Measurements from ENCODE around the gene STAC2. TPM values are rescaled to one million over a fixed set of nuclear protein-coding genes. Genes with fewer than 3 reads are reported as not detected.

The STAC2 gene
- total RNA-seq, 2 experiments from 2014 or later = 0.03 TPM; not detected in 1

- BruUV-seq (replicated peaks) = no TSS peak
- no peaks in the 10 kb centered on the region for H3K36me3 ChIP-seq (ENCODE audit: insufficient read depth, low read length)
- H4K20me1 ChIP-seq (ENCODE audit: insufficient read depth, low read length) = no peaks in the 10 kb centered on the region
- peak overlapping the region; percentile 8; the same call in 1 of the 2 replicates for H2AFZ ChIP-seq (ENCODE audit: low read length)
- CTCF ChIA-PET (ENCODE audit: unreplicated experiment) = interaction anchor here (1.1 to 5.2 kb wide), 4 partner anchors 31 to 85 kb away, joined by 3 to 45 read pairs (median 5); partner anchors contain the start of gene RPL19
- H3K9me3 ChIP-seq (ENCODE audit: low read length) = no peaks in the 10 kb centered on the region
- no peak for TF ChIP-seq EZH2phosphoT487 (IDR thresholded peaks at IDR 0.05; ENCODE audit: borderline replicate concordance, low read depth, low read length)
- TF ChIP-seq, protein P1, sequence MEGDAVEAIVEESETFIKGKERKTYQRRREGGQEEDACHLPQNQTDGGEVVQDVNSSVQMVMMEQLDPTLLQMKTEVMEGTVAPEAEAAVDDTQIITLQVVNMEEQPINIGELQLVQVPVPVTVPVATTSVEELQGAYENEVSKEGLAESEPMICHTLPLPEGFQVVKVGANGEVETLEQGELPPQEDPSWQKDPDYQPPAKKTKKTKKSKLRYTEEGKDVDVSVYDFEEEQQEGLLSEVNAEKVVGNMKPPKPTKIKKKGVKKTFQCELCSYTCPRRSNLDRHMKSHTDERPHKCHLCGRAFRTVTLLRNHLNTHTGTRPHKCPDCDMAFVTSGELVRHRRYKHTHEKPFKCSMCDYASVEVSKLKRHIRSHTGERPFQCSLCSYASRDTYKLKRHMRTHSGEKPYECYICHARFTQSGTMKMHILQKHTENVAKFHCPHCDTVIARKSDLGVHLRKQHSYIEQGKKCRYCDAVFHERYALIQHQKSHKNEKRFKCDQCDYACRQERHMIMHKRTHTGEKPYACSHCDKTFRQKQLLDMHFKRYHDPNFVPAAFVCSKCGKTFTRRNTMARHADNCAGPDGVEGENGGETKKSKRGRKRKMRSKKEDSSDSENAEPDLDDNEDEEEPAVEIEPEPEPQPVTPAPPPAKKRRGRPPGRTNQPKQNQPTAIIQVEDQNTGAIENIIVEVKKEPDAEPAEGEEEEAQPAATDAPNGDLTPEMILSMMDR (conservative IDR thresholded peaks at IDR 0.05; ENCODE audit: low read length) = no peak
- no peaks in the 10 kb centered on the region for H3K79me2 ChIP-seq (ENCODE audit: insufficient read depth, low read depth, low read length)
- H3K27ac ChIP-seq (ENCODE audit: low read depth, low read length, poor library complexity, severe bottlenecking) = no peak overlapping the region
- peak overlapping the region; percentile 15; the same call in 1 of the 2 replicates for H3K4me2 ChIP-seq (ENCODE audit: low read length)
- peaks cover 76% of the 10 kb centered on the region for H3K4me1 ChIP-seq (ENCODE audit: insufficient read depth, low read length, poor library complexity, severe bottlenecking)
- DNase-seq (ENCODE audit: low spot score) = no peak
- intact Hi-C loops (cut with micrococcal nuclease; ENCODE audit: unreplicated experiment) = no loop called here
- H3K4me3 ChIP-seq (ENCODE audit: low read depth, low read length, poor library complexity, severe bottlenecking) = no peak overlapping the region
- no peaks in the 10 kb centered on the region for H3K9me2 ChIP-seq (ENCODE audit: insufficient read depth, low read length)
- POLR2A ChIA-PET = interaction anchor here (4.0 kb wide), 1 partner anchor 30 kb away, joined by 23 read pairs; no protein-coding TSS in a partner anchor
These were observed 12.7 kb upstream of the STAC2 start for GRCh38 chr17:39238311-39238972.

DNA sequence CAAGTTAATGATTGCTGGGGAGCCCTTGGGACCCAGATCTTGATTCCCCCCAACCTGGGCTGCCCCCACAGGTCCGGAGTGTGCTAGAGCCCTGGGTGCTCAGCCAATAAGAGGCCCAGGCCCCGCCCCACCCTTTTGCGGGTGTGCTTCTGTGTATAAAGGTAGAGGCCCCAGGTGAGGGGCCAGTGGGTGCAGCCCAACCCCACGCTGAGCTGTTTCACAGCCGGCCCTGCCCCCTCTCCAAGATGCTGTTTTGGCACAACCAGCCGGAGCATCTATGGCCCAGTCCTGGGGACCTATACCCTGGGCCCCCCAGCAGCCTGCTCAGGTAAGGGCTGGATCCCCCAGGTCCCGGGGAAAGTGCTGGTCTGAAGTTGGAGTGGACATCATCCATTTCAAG lies 11.8 kb upstream of the STAC2 start:
- Histone ChIP-seq H3K4me1 (ENCODE audit: insufficient read depth, low read length, poor library complexity, severe bottlenecking) (peaks cover 70% of the 10 kb centered on the region), H3K4me2 (ENCODE audit: low read length) (no peak overlapping the region), H3K36me3 (ENCODE audit: insufficient read depth, low read length) (no peaks in the 10 kb centered on the region), H2AFZ (ENCODE audit: low read length) (no peak overlapping the region), H3K9me2 (ENCODE audit: insufficient read depth, low read length) (no peaks in the 10 kb centered on the region), H3K79me2 (ENCODE audit: insufficient read depth, low read depth, low read length) (no peaks in the 10 kb centered on the region), H4K20me1 (ENCODE audit: insufficient read depth, low read length) (no peaks in the 10 kb centered on the region), H3K9me3 (ENCODE audit: low read length) (no peaks in the 10 kb centered on the region), H3K4me3 (ENCODE audit: low read depth, low read length, poor library complexity, severe bottlenecking) (no peak overlapping the region), H3K27ac (ENCODE audit: low read depth, low read length, poor library complexity, severe bottlenecking) (no peak overlapping the region)
- no peak for DNase-seq (ENCODE audit: low spot score)
- intact Hi-C loops (cut with micrococcal nuclease; ENCODE audit: unreplicated experiment) = no loop called here
- BruUV-seq (replicated peaks) = no TSS peak
- POLR2A ChIA-PET = interaction anchor here (1.0 to 4.0 kb wide), 2 partner anchors 29 to 38 kb away, joined by 3 to 23 read pairs; partner anchors contain the start of gene RPL19
- TF ChIP-seq EZH2phosphoT487 (IDR thresholded peaks at IDR 0.05; ENCODE audit: borderline replicate concordance, low read depth, low read length) = no peak
- TF ChIP-seq, protein P1 (conservative IDR thresholded peaks at IDR 0.05; ENCODE audit: low read length) = no peak
- CTCF ChIA-PET (ENCODE audit: unreplicated experiment) = interaction anchor here (1.1 to 5.2 kb wide), 3 partner anchors 11 to 42 kb away, joined by 3 to 45 read pairs (median 5); no protein-coding TSS in a partner anchor

DNA sequence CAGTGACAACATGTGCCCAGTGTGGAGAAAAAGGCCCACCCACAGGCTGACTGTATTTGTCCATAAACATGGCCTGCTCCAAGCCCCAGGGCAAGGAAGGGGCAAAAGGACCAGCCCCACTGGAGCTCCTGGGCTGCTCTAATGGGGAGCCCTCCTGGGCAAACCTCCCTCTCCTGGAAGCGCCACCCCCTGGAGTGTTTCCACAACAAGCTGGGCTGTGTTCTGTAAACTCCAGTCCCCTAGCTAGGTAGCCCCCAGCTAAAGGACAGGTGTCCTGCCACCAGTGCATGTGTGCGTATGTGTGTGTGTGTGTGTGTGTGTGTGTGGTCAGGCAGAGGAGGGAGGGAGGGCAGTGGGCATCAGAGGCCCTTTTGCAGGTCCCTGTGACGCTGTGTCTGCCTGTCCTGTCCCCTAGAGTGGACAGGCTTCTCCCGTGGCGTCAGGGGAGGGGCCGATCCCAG lies 11.3 kb upstream of the STAC2 start:
- Histone ChIP-seq H3K79me2 (ENCODE audit: insufficient read depth, low read depth, low read length) (no peaks in the 10 kb centered on the region), H3K4me3 (ENCODE audit: low read depth, low read length, poor library complexity, severe bottlenecking) (no peak overlapping the region), H3K4me2 (ENCODE audit: low read length) (no peak overlapping the region), H4K20me1 (ENCODE audit: insufficient read depth, low read length) (no peaks in the 10 kb centered on the region), H3K27ac (ENCODE audit: low read depth, low read length, poor library complexity, severe bottlenecking) (no peak overlapping the region), H2AFZ (ENCODE audit: low read length) (no peak overlapping the region), H3K9me3 (ENCODE audit: low read length) (no peaks in the 10 kb centered on the region), H3K9me2 (ENCODE audit: insufficient read depth, low read length) (no peaks in the 10 kb centered on the region), H3K4me1 (ENCODE audit: insufficient read depth, low read length, poor library complexity, severe bottlenecking) (peaks cover 70% of the 10 kb centered on the region), H3K36me3 (ENCODE audit: insufficient read depth, low read length) (no peaks in the 10 kb centered on the region)
- BruUV-seq (replicated peaks) = no TSS peak
- DNase-seq (ENCODE audit: low spot score) = no peak
- intact Hi-C loops (cut with micrococcal nuclease; ENCODE audit: unreplicated experiment) = no loop called here
- ChIA-PET CTCF (ENCODE audit: unreplicated experiment) (interaction anchor here (0.6 to 5.2 kb wide), 4 partner anchors 7 to 30 kb away, joined by 3 to 45 read pairs (median 6); no protein-coding TSS in a partner anchor), POLR2A (interaction anchor here (1.0 to 4.0 kb wide), 2 partner anchors 29 to 38 kb away, joined by 3 to 23 read pairs; partner anchors contain the start of gene RPL19)
- TF ChIP-seq EZH2phosphoT487 (IDR thresholded peaks at IDR 0.05; ENCODE audit: borderline replicate concordance, low read depth, low read length) = no peak
- TF ChIP-seq, protein P1 (conservative IDR thresholded peaks at IDR 0.05; ENCODE audit: low read length) = no peak

Measured in OCI-LY7 (cell line).